Left lung (tissue), 10 donors: ENCODE results near the gene PLK5. TPM values are rescaled to one million over a fixed set of nuclear protein-coding genes. Genes with fewer than 3 reads are reported as not detected.
"Not testable (repeated sequence)": the region's sequence is repeated elsewhere in the genome, so short reads cannot be mapped to it uniquely, and the experiment has no call there.

Experiments used
- ATAC-seq: fragments of 200-7000 bp; cut with Tn5 transposase; one replicate; pipeline ENCODE4 v1.9.1; 2020; ENCODE audit warnings: moderate library complexity
- DNase-seq, 4 donors: peaks; one replicate each; pipeline ENCODE4 v3.0.0-alpha.2; 2013 to 2020
- H3K27ac ChIP-seq, 2 donors: fragments of 200-600 bp; sonication (generic) in 1 of 2; one replicate each; pipeline versions ENCODE4 v1.5.0 to v1.8.0; 2020 to 2021
- H3K27me3 ChIP-seq, 2 donors: fragments of 200-600 bp; sonication (generic) in 1 of 2; one replicate each; pipeline versions ENCODE4 v1.5.0 to v1.8.0; 2020 to 2021
- H3K36me3 ChIP-seq, 2 donors: fragments of 200-600 bp; sonication (generic) in 1 of 2; one replicate each; pipeline versions ENCODE4 v1.5.0 to v1.8.0; 2020 to 2021
- H3K4me1 ChIP-seq, 2 donors: fragments of 200-600 bp; one replicate each; pipeline ENCODE4 v1.8.0; 2021
- H3K4me3 ChIP-seq, 2 donors: fragments of 200-600 bp; sonication (generic) in 1 of 2; one replicate each; pipeline versions ENCODE4 v1.5.0 to v1.8.0; 2020 to 2021; ENCODE audit warnings: mild to moderate bottlenecking in 1 of 2
- H3K9me3 ChIP-seq, 2 donors: fragments of 200-600 bp; sonication (generic) in 1 of 2; one replicate each; pipeline versions ENCODE4 v1.5.0 to v1.8.0; 2020 to 2021
- CTCF ChIP-seq, 2 donors: fragments of 200-600 bp; sonication (generic) in 1 of 2; IDR thresholded peaks; one replicate each; pipeline versions ENCODE4 v1.5.0 to v1.8.0; 2021; ENCODE audit warnings: antibody characterized with exemption in 2 of 2
- intact Hi-C, 2 donors: fragments of 100-400 bp; cut with DNase I; formaldehyde crosslinking; loops; one replicate each; pipeline versions ENCODE4 v1.11.2 to v1.14.2; 2022
- polyA plus RNA-seq, 6 donors: library from polyadenylated mRNA; unstranded; fragments of 120-200 nt; gene quantifications; one replicate each; pipeline ENCODE4 v1.2.1, GENCODE V29; 2013; ENCODE audit not compliant: insufficient read length in 6 of 6
- total RNA-seq, 2 donors: library from RNA; stranded (reverse); fragmentation: NEBNext Ultra II Directional; extraction: Animal tissue kit (Norgen Biotek cat#: 25700); gene quantifications; one replicate each; pipeline ENCODE4 v1.2.1, GENCODE V29; 2021
- donor health status: DM: no; HTN: yes; CAD: no.
- donor health status: DM: no; HTN: no; CAD: no.

Gene PLK5
- total and polyA plus RNA-seq, 8 donors = 0.09 to 0.32 (median 0.18) TPM; not detected in 2

- TF ChIP-seq CTCF (IDR thresholded peaks at IDR 0.05) = no peak
- Histone ChIP-seq H3K4me3 (no peak overlapping the region), H3K27me3 (peaks cover 33 to 97% of the 10 kb centered on the region in 2 donors), H3K4me1 (peaks cover 0 to 6% of the 10 kb centered on the region in 2 donors), H3K27ac (no peak overlapping the region), H3K36me3 (no peaks in the 10 kb centered on the region), H3K9me3 (no peaks in the 10 kb centered on the region)
- no peak for ATAC-seq
- DNase-seq = no peak
- intact Hi-C loops = no loop called here
Observed at GRCh38 chr19:1526979-1527649, 3.2 kb downstream of the PLK5 start.

- no peak for ATAC-seq
- Histone ChIP-seq H3K4me1 (peaks cover 0 to 6% of the 10 kb centered on the region in 2 donors), H3K4me3 (no peak overlapping the region), H3K27me3 (peaks cover 30 to 97% of the 10 kb centered on the region in 2 donors), H3K27ac (no peak overlapping the region), H3K36me3 (no peaks in the 10 kb centered on the region), H3K9me3 (no peaks in the 10 kb centered on the region)
- TF ChIP-seq CTCF (IDR thresholded peaks at IDR 0.05) = no peak
- intact Hi-C loops = no loop called here
- peak in 1 of 4 donors; percentile 79 for DNase-seq
Observed at GRCh38 chr19:1527650-1528309, 3.9 kb downstream of the PLK5 start.

GRCh38 chr19:1528596-1529429 lies 4.9 kb downstream of the PLK5 start:
- no peak for TF ChIP-seq CTCF (IDR thresholded peaks at IDR 0.05)
- Histone ChIP-seq H3K9me3 (no peaks in the 10 kb centered on the region), H3K27me3 (peaks cover 20 to 97% of the 10 kb centered on the region in 2 donors), H3K27ac (no peak overlapping the region), H3K4me3 (no peak overlapping the region), H3K36me3 (no peaks in the 10 kb centered on the region), H3K4me1 (peaks cover 0 to 4% of the 10 kb centered on the region in 2 donors)
- DNase-seq (no peak), ATAC-seq (no peak)
- intact Hi-C loops = no loop called here

GRCh38 chr19:1529430-1529816 lies 5.5 kb downstream of the PLK5 start:
- no peaks in the 10 kb centered on the region for H3K4me1 ChIP-seq

GRCh38 chr19:1530856-1531255 lies 7.0 kb downstream of the PLK5 start:
- H3K9me3 ChIP-seq, H3K36me3 ChIP-seq, H3K4me1 ChIP-seq, H3K27ac ChIP-seq, DNase-seq, H3K4me3 ChIP-seq, ATAC-seq, intact Hi-C loops: not testable (repeated sequence)
- H3K27me3 ChIP-seq = peaks cover 4 to 89% of the 10 kb centered on the region in 2 donors

More at GRCh38 chr19:1529430-1529816, 5.5 kb downstream of the PLK5 start:
- ATAC-seq (no peak), DNase-seq (no peak)
- H3K36me3 ChIP-seq = no peaks in the 10 kb centered on the region
- H3K27ac ChIP-seq = no peak overlapping the region
- TF ChIP-seq CTCF (IDR thresholded peaks at IDR 0.05) = no peak
- H3K9me3 ChIP-seq = no peaks in the 10 kb centered on the region
- peaks cover 14 to 95% of the 10 kb centered on the region in 2 donors for H3K27me3 ChIP-seq
- intact Hi-C loops = no loop called here
- no peak overlapping the region for H3K4me3 ChIP-seq
